NCI-H1092 treated with DMSO at 0.1 percent for 48 hours (cell line): ENCODE measurements around the gene ENPP3.
"Not testable (repeated sequence)": the region's sequence is repeated elsewhere in the genome, so short reads cannot be mapped to it uniquely, and the experiment has no call there.

ENCODE experiments used
- DNase-seq: peaks from one replicate; lab custom pipeline; 2025; lab: John Stamatoyannopoulos, UW

Gene ENPP3

GRCh38 chr6:131687022-131687421, 49.9 kb downstream of the ENPP3 start:
- no peak for DNase-seq

- no peak for DNase-seq
These were observed 51.2 kb downstream of the ENPP3 start for GRCh38 chr6:131688286-131688685.

DNA sequence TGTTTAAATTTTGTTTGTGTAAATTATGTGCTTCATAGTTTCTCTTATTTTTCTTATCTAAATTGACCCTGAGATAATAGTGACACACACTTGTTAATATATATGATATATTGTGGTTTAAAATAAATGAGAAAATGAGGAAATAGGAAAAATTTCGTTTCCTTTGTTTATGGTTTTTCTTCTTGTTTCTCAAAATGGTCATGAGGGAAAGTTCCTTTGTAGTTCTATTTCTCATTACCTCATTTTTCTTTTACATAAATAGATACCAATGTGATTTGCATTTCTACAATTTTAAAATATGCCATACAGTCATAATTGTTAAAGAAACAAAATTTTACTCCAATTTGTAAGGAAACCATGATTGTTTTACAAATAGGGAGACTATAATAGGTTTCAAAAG, 54.9 kb downstream of the ENPP3 start:
- no peak for DNase-seq

DNA sequence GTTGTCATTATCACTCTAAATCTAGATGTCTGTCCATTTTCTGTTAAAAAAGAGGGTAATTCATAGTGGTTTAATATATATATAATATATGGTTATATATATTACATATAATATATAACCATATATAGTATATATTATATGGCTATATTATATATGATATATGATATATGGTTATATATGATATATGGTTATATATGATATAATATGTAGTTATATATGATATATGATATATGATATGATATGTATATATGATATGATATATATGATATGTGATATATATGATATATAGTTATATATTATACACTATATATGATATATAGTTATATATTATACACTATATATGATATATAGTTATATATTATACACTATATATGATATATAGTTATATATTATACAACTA, 55.5 kb downstream of the ENPP3 start:
- DNase-seq = no peak

DNA sequence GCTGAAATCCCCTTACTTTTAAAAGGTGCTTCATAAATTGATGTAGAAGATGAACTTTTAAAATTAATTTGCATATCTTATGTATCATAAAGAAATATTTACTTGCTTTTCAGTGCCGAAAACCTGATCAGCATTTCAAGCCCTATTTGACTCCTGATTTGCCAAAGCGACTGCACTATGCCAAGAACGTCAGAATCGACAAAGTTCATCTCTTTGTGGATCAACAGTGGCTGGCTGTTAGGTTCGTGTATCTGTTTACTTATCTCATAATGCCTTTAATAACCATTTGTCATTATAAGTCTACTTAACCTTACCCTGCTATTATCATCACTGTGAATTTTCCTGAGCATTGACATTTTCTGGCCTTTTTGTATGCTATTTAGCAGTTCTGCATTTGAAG, 56.3 kb downstream of the ENPP3 start:
- DNase-seq = no peak

GRCh38 chr6:131694832-131695426, 57.8 kb downstream of the ENPP3 start:
- DNase-seq = peak; percentile 39

DNA sequence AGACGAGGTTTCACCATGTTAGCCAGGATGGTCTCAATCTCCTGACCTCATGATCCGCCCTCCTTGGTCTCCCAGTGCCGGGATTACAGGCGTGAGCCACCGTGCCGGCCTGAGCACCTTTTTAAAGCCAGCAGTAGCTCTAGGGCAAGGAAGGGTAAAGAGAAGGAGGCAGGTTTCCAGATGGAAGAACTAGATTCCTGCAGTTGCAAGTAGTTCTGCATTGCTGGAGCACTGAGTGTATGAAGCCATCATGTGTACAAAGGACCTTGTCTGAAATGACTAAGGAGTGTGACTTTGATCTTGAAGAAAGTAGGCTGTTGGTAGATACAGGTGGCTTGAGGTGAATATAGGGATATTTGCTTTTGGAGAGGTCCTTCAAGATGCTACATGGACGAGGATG, 59.9 kb downstream of the ENPP3 start:
- DNase-seq = no peak

GRCh38 chr6:131700851-131701250, 63.7 kb downstream of the ENPP3 start:
- not testable (repeated sequence) for DNase-seq

- not testable (repeated sequence) for DNase-seq
These were observed 66.8 kb downstream of the ENPP3 start for GRCh38 chr6:131703905-131704304.

DNA sequence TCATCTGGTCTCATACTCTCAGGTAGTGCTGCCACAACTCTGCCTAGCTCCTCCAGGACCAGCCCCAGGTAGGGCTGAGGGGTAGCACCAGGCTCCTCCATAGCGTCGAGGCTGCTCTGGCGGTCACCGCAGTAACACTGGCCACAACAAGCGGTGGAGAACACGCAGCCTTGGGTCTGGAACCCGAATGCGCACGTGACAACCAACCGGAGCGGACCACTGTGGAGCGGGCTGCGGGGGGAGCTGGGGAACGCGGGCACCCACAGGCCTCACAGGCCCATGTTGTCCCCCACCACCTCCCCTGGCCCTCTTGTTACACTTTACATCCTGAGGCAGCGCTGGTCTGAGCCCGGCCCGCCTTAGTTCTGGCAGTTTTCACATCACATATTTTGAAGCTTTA, 73.8 kb downstream of the ENPP3 start, which contains the start of gene CTAGE9:
CTAGE9 (minus strand) TSS at position 101 of the 400 bp plus-strand sequence; CDS start at position 101, 0 bp downstream.
- DNase-seq = not testable (repeated sequence)

DNA sequence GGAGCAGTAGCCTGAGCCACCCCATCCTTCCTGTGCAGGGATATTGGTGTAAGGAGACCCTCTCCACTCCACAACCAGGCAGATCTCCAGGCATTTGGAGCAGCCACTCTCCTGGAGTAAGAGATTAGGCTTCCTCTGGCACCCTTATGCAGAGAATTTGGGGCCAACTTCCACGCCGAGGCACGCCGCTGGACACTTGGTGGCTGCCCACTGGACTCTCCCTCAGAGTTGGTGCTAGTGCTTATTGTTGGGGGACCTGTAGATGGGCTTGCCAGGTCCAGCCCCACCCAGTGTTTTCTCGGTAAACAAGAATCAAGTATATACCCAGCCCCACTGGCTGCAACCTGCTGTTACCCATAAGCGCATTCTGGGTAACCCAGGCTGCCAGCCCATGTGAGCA, 78.5 kb downstream of the ENPP3 start:
- DNase-seq = not testable (repeated sequence)

DNA sequence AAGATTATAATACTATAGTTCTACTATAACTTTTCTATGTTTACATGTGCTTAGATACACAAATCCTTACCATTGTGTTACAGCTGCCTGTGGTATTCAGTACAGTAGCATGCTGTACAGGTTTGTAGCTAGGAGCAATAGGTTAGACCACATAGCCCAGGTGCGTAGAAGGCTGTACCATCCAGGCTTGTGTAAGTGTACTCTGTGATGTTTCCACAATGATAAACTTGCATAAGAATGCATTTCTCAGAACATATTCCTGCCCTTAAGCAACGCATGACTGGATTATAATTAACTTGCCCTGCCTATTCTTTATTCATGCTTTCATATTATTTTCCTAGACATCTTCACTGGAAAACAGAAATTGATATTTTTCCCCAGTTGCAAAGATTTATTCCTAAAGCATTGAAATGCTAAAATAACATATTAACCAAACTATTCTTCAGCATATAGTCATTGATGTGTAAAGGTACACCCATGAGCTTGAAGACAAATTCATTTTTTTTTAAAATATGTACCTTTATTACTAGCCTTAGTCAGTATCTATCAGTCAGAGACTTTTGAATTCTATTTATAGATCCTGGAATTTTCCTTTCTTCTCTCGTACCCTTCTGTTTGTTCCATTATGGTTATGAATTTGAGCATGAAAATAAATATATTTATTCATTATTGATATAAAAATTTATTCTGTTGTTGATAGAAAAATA, 80.9 kb downstream of the ENPP3 start:
- no peak for DNase-seq

GRCh38 chr6:131721161-131721560, 84.1 kb downstream of the ENPP3 start:
- DNase-seq = no peak

- DNase-seq = no peak
These were observed 87.0 kb downstream of the ENPP3 start for GRCh38 chr6:131724114-131724513.

DNA sequence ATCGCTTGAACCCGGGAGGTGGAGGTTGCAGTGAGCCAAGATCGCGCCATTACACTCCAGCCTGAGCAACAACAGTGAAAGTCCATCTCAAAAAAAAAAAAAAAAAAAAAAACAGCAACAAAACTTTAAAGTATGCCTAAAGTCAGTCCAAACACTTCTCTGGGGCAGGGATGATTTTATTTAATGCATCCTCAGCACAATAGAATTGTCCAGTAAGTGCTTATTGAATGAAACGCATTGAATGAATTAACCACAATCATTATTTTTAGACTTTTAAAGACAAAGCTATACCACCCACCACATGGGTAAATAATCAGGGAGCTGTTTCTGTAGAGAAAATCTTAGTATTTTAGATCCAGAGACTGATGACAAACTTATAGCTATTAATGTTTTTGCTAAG, 90.4 kb downstream of the ENPP3 start:
- no peak for DNase-seq

GRCh38 chr6:131727868-131728267, 90.8 kb downstream of the ENPP3 start:
- no peak for DNase-seq

DNA sequence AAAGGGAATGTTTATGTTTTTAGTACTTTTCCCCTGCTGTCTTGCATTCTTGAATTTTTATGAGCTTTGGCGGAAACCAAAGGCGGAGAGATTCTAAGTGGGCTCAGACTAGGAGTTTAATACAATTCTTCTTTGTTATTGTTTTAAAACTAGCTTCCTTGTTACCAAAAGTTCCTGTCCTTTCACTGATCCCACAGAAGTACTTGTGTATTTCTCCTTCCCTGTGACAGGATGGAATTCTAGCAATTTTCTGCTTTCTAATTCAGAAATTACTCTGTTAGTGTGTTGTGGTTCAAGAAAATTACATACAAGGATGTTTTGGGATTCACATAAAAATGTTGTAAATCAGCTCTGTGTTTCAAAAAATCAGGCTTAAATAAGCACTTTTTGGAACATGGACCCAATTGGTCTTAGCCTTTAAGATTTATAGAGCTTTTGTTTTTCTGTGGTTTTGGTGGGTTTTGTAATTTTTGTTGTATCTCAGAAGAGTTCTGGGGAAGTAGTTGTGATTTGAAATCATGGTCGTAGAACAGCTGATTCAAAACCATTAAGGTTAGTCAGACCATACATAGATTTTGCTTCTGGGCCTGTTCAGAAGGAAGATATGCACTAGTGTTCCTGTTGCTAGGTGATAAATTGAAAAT, 91.3 kb downstream of the ENPP3 start:
- DNase-seq = no peak

GRCh38 chr6:131729550-131729949, 92.4 kb downstream of the ENPP3 start:
- no peak for DNase-seq

GRCh38 chr6:131730264-131730663, 93.2 kb downstream of the ENPP3 start:
- no peak for DNase-seq

DNA sequence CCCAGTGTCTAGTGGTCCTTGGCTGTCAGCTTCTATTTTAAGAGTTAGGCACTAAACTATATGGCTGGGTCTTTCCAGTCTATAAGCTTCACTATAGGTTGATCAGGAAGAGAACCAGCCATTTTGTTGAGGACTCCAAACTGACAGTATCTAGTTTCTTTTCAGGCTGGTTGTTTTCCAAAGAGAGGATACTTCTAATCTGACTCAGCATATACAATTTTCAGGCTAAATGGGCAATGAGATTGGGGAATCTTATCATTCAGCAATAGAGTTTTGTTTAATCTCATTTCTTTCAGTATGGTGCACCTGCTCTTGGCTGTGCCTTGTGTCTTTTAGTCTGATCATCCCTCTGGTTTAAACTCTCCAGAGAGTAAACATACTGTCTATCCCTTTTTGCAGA, 94.1 kb downstream of the ENPP3 start:
- no peak for DNase-seq

- DNase-seq = no peak
These were observed 96.4 kb downstream of the ENPP3 start for GRCh38 chr6:131733376-131734016.

- no peak for DNase-seq
These were observed 99.0 kb downstream of the ENPP3 start for GRCh38 chr6:131736003-131736596.
